Measurements from ENCODE around the gene NOX4.
"Not testable (repeated sequence)": the region's sequence is repeated elsewhere in the genome, so short reads cannot be mapped to it uniquely, and the experiment has no call there.

DNA sequence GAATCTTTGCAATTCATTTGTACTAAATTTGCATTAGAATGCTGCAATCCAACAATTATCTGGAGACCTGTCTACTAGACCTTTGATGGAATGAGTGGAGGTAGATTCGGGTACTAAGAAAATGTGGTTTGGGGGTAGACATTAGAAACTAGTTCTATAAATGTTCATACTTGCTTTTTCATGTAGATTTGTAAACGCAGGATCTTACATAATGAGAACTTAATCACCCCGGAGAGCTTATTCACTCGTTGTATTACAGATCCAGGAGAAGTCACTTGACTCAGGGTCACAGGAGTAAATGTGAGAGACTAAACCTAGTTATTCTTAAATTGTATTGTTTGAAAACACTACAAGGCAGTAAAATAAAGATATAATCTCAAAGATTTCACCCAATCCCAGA, 159.2 kb downstream of the NOX4 start:
- TF ChIP-seq CTCF (IDR thresholded peaks at IDR 0.05; ENCODE audit: low read depth, low read length); EZH2phosphoT487 (IDR thresholded peaks at IDR 0.05; ENCODE audit: low read depth): not testable (repeated sequence)

Data from OCI-LY3 (cell line).